ENCODE measurements around the gene RARRES2. TPM values are rescaled to one million over a fixed set of nuclear protein-coding genes. Genes with fewer than 3 reads are reported as not detected.
A peak's percentile ranks its signal among the peaks of the same experiment; 100 is the strongest.

The RARRES2 gene
- polyA plus RNA-seq, 2 of the 4 experiments (the other 2 are of a cell fraction) = not detected

DNA sequence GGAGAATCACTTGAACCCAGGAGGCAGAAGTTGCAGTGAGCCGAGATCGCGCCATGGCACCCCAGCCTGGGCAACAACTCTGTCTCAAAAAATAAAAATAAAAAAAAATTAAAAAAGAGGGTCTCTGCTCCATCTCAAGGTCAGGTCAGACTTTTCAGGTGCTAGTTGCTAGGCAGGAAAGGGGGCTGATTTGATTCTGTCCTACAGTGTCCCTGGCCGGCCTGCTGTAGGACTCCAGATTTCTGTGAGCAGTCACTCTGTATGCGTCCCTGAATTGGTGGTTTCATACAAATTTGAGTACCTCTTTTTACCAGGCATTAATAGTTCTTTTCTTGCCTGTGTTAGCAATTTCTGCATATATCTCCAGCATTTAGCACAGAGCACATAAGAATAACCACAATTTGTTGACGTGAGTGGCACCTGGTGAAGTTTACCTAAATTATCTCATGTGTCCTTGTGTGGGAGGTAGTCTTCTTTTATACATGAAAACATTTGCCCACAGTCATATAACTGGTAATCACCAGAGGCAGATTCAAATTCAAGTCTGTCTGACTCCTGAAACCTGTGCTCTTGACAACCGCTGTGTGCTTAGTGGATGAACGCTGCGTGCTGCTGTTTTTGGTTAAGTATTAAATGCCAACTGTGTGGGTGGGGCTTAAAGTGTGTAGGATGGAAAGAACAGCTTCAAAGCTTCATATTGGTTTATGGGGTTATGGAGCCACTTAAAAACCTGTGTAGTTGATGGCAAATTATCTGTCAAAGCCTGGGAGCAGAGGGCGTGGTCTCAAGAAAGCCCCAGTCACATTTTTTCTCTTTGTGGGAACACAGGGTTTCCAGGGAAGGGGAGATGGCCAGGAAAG is 34.5 kb upstream of the RARRES2 start:
- POLR2A ChIA-PET = no interaction called here
- H3K4me1 ChIP-seq = peaks cover 37% of the 10 kb centered on the region
- ATAC-seq (no peak), FAIRE-seq (no peak), DNase-seq (ENCODE audit: low read depth in 1 of 2, low spot score in 1 of 2) (no peak)
- no peak overlapping the region for H3K4me3 ChIP-seq
- no peak overlapping the region for H3K4me2 ChIP-seq
- H3K9me3 ChIP-seq = no peaks in the 10 kb centered on the region
- H3K27ac ChIP-seq = peak overlapping the region in 1 of 2 experiments; percentile 100; a peak in 1 of 6 replicates
- TF ChIP-seq ELK1 (IDR thresholded peaks at IDR 0.05; ENCODE audit: low read depth, low read length) (no peak), HOXA7 (CRISPR knock-in tag; IDR thresholded peaks at IDR 0.05) (no peak), HEYL (CRISPR knock-in tag; IDR thresholded peaks at IDR 0.05) (no peak), GATA3 (IDR thresholded peaks at IDR 0.05; ENCODE audit: borderline replicate concordance) (no peak), NR3C1 (IDR thresholded peaks at IDR 0.05) (no peak), NPAS2 (CRISPR knock-in tag; IDR thresholded peaks at IDR 0.05; ENCODE audit: borderline replicate concordance) (no peak), JUNB (IDR thresholded peaks at IDR 0.05) (no peak), KDM5A (IDR thresholded peaks at IDR 0.05) (no peak), TP53 (CRISPR knock-in tag; IDR thresholded peaks at IDR 0.05) (no peak), RAD21 (conservative IDR thresholded peaks at IDR 0.05 in 1 of 2, IDR thresholded peaks at IDR 0.05 in 1 of 2) (no peak), ZFP36 (IDR thresholded peaks at IDR 0.05; ENCODE audit: borderline replicate concordance, partially characterized antibody) (no peak), RNF2 (IDR thresholded peaks at IDR 0.05; ENCODE audit: borderline replicate concordance, low read depth) (no peak)
- TF ChIP-seq, protein P1, sequence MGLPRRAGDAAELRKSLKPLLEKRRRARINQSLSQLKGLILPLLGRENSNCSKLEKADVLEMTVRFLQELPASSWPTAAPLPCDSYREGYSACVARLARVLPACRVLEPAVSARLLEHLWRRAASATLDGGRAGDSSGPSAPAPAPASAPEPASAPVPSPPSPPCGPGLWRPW (IDR thresholded peaks at IDR 0.05) = no peak
- 75% methylated on average over 10 of the region's 10 CpGs for WGBS (ENCODE audit: missing lambda C conversion rate)
- CTCF ChIA-PET = interaction anchor here (1.4 to 2.0 kb wide), 3 partner anchors 10 to 46 kb away, joined by 3 to 12 read pairs (median 4); no protein-coding TSS in a partner anchor

GRCh38 chr7:150374472-150374871 is 33.0 kb upstream of the RARRES2 start:
- DNase-seq (ENCODE audit: low read depth in 1 of 2, low spot score in 1 of 2) (no peak), FAIRE-seq (no peak), ATAC-seq (no peak)
- no peak overlapping the region for H3K4me3 ChIP-seq
- TF ChIP-seq FOSL2 (IDR thresholded peaks at IDR 0.05) (no peak), FOSL2 (CRISPR knock-in tag; IDR thresholded peaks at IDR 0.05) (no peak), KDM1A (IDR thresholded peaks at IDR 0.05; ENCODE audit: low read depth) (no peak), HEYL (CRISPR knock-in tag; IDR thresholded peaks at IDR 0.05) (no peak), HMGXB4 (CRISPR knock-in tag; IDR thresholded peaks at IDR 0.05; ENCODE audit: borderline replicate concordance) (no peak), CHD4 (IDR thresholded peaks at IDR 0.05; ENCODE audit: borderline replicate concordance) (no peak), ZC3H11A (IDR thresholded peaks at IDR 0.05) (no peak)
- WGBS (ENCODE audit: missing lambda C conversion rate) = 93% methylated on average over 5 of the region's 5 CpGs
- H3K4me2 ChIP-seq = no peak overlapping the region
- ChIA-PET CTCF (interaction anchor here (1.0 to 1.8 kb wide), 3 partner anchors 8 to 21 kb away, joined by 3 to 4 read pairs (median 3); no protein-coding TSS in a partner anchor), POLR2A (no interaction called here)
- H3K27ac ChIP-seq = no peak overlapping the region
- no peaks in the 10 kb centered on the region for H3K9me3 ChIP-seq
- H3K4me1 ChIP-seq = peaks cover 37% of the 10 kb centered on the region

GRCh38 chr7:150374026-150374425 is 32.6 kb upstream of the RARRES2 start:
- Histone ChIP-seq H3K4me3 (no peak overlapping the region), H3K9me3 (no peaks in the 10 kb centered on the region), H3K4me1 (peaks cover 37% of the 10 kb centered on the region), H3K27ac (no peak overlapping the region), H3K4me2 (no peak overlapping the region)
- 91% methylated on average over 3 of the region's 4 CpGs for WGBS (ENCODE audit: missing lambda C conversion rate)
- DNase-seq (ENCODE audit: low read depth in 1 of 2, low spot score in 1 of 2) (no peak), FAIRE-seq (no peak), ATAC-seq (no peak)
- ChIA-PET POLR2A (no interaction called here), CTCF (interaction anchor here (1.0 kb wide), 1 partner anchor 19 kb away, joined by 3 read pairs; no protein-coding TSS in a partner anchor)
- no peak for TF ChIP-seq MYC (IDR thresholded peaks at IDR 0.05; ENCODE audit: borderline replicate concordance, low read length)
- TF ChIP-seq, protein P2, sequence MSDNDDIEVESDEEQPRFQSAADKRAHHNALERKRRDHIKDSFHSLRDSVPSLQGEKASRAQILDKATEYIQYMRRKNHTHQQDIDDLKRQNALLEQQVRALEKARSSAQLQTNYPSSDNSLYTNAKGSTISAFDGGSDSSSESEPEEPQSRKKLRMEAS (IDR thresholded peaks at IDR 0.05) = no peak
- TF ChIP-seq HOXB13 (CRISPR knock-in tag; IDR thresholded peaks at IDR 0.05; ENCODE audit: low read depth) = no peak
- TF ChIP-seq, protein P3, sequence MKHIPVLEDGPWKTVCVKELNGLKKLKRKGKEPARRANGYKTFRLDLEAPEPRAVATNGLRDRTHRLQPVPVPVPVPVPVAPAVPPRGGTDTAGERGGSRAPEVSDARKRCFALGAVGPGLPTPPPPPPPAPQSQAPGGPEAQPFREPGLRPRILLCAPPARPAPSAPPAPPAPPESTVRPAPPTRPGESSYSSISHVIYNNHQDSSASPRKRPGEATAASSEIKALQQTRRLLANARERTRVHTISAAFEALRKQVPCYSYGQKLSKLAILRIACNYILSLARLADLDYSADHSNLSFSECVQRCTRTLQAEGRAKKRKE (CRISPR knock-in tag; IDR thresholded peaks at IDR 0.05; ENCODE audit: low read depth) = no peak
- TF ChIP-seq NPAS2 (CRISPR knock-in tag; IDR thresholded peaks at IDR 0.05; ENCODE audit: borderline replicate concordance) = no peak
- no peak for TF ChIP-seq FOXS1 (CRISPR knock-in tag; IDR thresholded peaks at IDR 0.05)
- TF ChIP-seq HMGXB4 (CRISPR knock-in tag; IDR thresholded peaks at IDR 0.05; ENCODE audit: borderline replicate concordance) = no peak

All from A549 (cell line).